ENCODE data around the gene MAP7. TPM values are rescaled to one million over a fixed set of nuclear protein-coding genes. Genes with fewer than 3 reads are reported as not detected.

MAP7 gene
- total and polyA plus RNA-seq, 2 of the 13 experiments (the other 11 are each of a cell fraction or from before 2014, with no cell fraction given): 0.04 TPM; not detected in 1

DNA sequence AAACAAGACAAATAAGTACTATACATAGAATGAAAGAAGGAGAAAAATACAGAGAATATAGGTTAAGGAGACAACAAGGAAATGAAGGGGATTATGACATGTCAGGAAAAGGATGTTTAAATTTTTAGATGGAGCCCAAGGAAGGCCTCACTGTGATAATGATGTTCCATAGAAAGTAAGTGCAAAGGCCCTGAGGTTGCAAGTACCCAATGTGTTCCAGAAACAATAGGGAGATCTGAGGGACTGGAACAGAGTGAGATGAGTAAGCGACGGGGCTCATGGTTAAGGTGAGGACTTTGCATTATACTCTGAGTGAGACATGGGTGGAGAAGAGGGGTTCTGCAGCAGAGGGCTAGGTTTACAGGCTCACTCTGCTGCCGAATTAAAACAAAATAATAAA is 137.8 kb downstream of the MAP7 start:
- no TSS peak for BruUV-seq (replicated peaks)
- no peaks in the 10 kb centered on the region for H3K79me2 ChIP-seq (ENCODE audit: insufficient read depth, low read length)
- in situ Hi-C loops (cut with HindIII; ENCODE audit: extremely low pct_ligation_motif_present, low pct_unique_long_range_greater_than_20kb) (no loop called here), intact Hi-C loops (cut with micrococcal nuclease; ENCODE audit: unreplicated experiment) (no loop called here)
- H3K4me2 ChIP-seq (ENCODE audit: low read depth, low read length): no peak overlapping the region
- TF ChIP-seq, protein P1, sequence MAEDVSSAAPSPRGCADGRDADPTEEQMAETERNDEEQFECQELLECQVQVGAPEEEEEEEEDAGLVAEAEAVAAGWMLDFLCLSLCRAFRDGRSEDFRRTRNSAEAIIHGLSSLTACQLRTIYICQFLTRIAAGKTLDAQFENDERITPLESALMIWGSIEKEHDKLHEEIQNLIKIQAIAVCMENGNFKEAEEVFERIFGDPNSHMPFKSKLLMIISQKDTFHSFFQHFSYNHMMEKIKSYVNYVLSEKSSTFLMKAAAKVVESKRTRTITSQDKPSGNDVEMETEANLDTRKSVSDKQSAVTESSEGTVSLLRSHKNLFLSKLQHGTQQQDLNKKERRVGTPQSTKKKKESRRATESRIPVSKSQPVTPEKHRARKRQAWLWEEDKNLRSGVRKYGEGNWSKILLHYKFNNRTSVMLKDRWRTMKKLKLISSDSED (CRISPR knock-in tag; IDR thresholded peaks at IDR 0.05): no peak
- TF ChIP-seq, protein P2, sequence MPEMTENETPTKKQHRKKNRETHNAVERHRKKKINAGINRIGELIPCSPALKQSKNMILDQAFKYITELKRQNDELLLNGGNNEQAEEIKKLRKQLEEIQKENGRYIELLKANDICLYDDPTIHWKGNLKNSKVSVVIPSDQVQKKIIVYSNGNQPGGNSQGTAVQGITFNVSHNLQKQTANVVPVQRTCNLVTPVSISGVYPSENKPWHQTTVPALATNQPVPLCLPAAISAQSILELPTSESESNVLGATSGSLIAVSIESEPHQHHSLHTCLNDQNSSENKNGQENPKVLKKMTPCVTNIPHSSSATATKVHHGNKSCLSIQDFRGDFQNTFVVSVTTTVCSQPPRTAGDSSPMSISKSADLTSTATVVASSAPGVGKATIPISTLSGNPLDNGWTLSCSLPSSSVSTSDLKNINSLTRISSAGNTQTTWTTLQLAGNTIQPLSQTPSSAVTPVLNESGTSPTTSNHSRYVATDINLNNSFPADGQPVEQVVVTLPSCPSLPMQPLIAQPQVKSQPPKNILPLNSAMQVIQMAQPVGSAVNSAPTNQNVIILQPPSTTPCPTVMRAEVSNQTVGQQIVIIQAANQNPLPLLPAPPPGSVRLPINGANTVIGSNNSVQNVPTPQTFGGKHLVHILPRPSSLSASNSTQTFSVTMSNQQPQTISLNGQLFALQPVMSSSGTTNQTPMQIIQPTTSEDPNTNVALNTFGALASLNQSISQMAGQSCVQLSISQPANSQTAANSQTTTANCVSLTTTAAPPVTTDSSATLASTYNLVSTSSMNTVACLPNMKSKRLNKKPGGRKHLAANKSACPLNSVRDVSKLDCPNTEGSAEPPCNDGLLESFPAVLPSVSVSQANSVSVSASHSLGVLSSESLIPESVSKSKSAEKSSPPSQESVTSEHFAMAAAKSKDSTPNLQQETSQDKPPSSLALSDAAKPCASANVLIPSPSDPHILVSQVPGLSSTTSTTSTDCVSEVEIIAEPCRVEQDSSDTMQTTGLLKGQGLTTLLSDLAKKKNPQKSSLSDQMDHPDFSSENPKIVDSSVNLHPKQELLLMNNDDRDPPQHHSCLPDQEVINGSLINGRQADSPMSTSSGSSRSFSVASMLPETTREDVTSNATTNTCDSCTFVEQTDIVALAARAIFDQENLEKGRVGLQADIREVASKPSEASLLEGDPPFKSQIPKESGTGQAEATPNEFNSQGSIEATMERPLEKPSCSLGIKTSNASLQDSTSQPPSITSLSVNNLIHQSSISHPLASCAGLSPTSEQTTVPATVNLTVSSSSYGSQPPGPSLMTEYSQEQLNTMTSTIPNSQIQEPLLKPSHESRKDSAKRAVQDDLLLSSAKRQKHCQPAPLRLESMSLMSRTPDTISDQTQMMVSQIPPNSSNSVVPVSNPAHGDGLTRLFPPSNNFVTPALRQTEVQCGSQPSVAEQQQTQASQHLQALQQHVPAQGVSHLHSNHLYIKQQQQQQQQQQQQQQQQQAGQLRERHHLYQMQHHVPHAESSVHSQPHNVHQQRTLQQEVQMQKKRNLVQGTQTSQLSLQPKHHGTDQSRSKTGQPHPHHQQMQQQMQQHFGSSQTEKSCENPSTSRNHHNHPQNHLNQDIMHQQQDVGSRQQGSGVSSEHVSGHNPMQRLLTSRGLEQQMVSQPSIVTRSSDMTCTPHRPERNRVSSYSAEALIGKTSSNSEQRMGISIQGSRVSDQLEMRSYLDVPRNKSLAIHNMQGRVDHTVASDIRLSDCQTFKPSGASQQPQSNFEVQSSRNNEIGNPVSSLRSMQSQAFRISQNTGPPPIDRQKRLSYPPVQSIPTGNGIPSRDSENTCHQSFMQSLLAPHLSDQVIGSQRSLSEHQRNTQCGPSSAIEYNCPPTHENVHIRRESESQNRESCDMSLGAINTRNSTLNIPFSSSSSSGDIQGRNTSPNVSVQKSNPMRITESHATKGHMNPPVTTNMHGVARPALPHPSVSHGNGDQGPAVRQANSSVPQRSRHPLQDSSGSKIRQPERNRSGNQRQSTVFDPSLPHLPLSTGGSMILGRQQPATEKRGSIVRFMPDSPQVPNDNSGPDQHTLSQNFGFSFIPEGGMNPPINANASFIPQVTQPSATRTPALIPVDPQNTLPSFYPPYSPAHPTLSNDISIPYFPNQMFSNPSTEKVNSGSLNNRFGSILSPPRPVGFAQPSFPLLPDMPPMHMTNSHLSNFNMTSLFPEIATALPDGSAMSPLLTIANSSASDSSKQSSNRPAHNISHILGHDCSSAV (CRISPR knock-in tag; IDR thresholded peaks at IDR 0.05; ENCODE audit: borderline replicate concordance): no peak
- no peak overlapping the region for H2AFZ ChIP-seq (ENCODE audit: low read length)
- H3K4me3 ChIP-seq (replicated peaks in 1 of 3; ENCODE audit: insufficient read depth in 1 of 3, low read depth in 2 of 3, low read length in 3 of 3): no peak overlapping the region
- H3K27ac ChIP-seq (ENCODE audit: extremely low read length, insufficient read depth, low read length): no peak overlapping the region
- ChIA-PET CTCF (ENCODE audit: low intra/inter-chr PET ratio, low total read pairs) (no interaction called here), POLR2A (no interaction called here)
- no peaks in the 10 kb centered on the region for H3K9me3 ChIP-seq (ENCODE audit: low read length)
- H3K4me1 ChIP-seq (ENCODE audit: insufficient read depth, low read length): no peaks in the 10 kb centered on the region
- no peaks in the 10 kb centered on the region for H3K27me3 ChIP-seq (ENCODE audit: control insufficient read depth in 1 of 2, insufficient read depth in 2 of 2, low read length in 2 of 2)
- H4K20me1 ChIP-seq (ENCODE audit: insufficient read depth, low read length): no peaks in the 10 kb centered on the region
- H3K9ac ChIP-seq (ENCODE audit: insufficient read depth, low read depth, low read length): no peak overlapping the region
- WGBS (ENCODE audit: low lambda C conversion rate): 49% methylated on average over 3 of the region's 3 CpGs
- FAIRE-seq (no peak), DNase-seq (ENCODE audit: low spot score) (no peak), ATAC-seq (no peak)
- H3K36me3 ChIP-seq (replicated peaks in 1 of 2; ENCODE audit: control insufficient read depth in 1 of 2, insufficient read depth in 2 of 2, low read length in 2 of 2): no peaks in the 10 kb centered on the region

All from HepG2 (cell line).